H1 (cell line): ENCODE measurements around the gene ARRB1. TPM values are rescaled to one million over a fixed set of nuclear protein-coding genes. Genes with fewer than 3 reads are reported as not detected.

Source experiments
- BACH1 ChIP-seq: IDR thresholded peaks from 2 replicates; pipeline ENCODE4 v1.6.1; 2012; ENCODE audit warnings: low read length, improper control_type of control experiment
- KDM5A ChIP-seq: fragments of 200-600 bp; IDR thresholded peaks from 2 replicates; pipeline ENCODE4 v1.7.1; 2012; ENCODE audit warnings: mild to moderate bottlenecking, low read length, inconsistent platforms, mixed read lengths
- MAFK ChIP-seq: IDR thresholded peaks from 2 replicates; pipeline ENCODE4 v1.6.1; 2012; ENCODE audit warnings: low read depth, mild to moderate bottlenecking, improper control_type of control experiment, low read length
- NANOG ChIP-seq: IDR thresholded peaks from 2 replicates; pipeline ENCODE4 v1.6.1; 2011; ENCODE audit warnings: low read length, low read depth, mild to moderate bottlenecking, inconsistent platforms; ENCODE audit not compliant: insufficient read depth, poor library complexity, severe bottlenecking
- SAP30 ChIP-seq: fragments of 300-600 bp; sonication (generic); IDR thresholded peaks from 2 replicates; pipeline ENCODE4 v1.7.1; 2012; ENCODE audit warnings: low read length, moderate library complexity, mild to moderate bottlenecking, inconsistent platforms; ENCODE audit not compliant: insufficient read depth, insufficient replicate concordance
- TBP ChIP-seq: IDR thresholded peaks from 2 replicates; pipeline ENCODE4 v1.6.1; 2011; ENCODE audit warnings: low read depth, low read length, improper control_type of control experiment
- TEAD4 ChIP-seq: IDR thresholded peaks from 2 replicates; pipeline ENCODE4 v1.6.1; 2012; ENCODE audit warnings: low read depth, low read length, inconsistent platforms, mixed read lengths
- polyA plus RNA-seq, 7 experiments: library from polyadenylated mRNA; depleted of rRNA in 3 of 7; stranded (reverse) in 5 of 7; unstranded in 2 of 7; fragments of >200 nt in 5 of 7; fragments of 200-250 nt in 2 of 7; gene quantifications; 1 replicate in 5 of 7; 2 replicates in 1 of 7; 4 replicates in 1 of 7; pipeline versions ENCODE4 v1.2.1 to v1.2.3, GENCODE V29; 2011 to 2013; ENCODE audit warnings: missing spikeins in 2 of 7, mixed read lengths in 2 of 7
- total RNA-seq: library from RNA; stranded (reverse); fragmentation: NEBNext Ultra II Directional; extraction: Animal tissue kit (Norgen Biotek cat#: 25700); gene quantifications from 2 replicates; pipeline ENCODE4 v1.2.1, GENCODE V29; 2021
- TF ChIP-seq, protein P1 (sequence below): fragments of 300-600 bp; sonication (generic); IDR thresholded peaks from 2 replicates; pipeline ENCODE4 v1.7.1; 2012; ENCODE audit warnings: low read length, moderate library complexity, mild to moderate bottlenecking, inconsistent platforms; ENCODE audit not compliant: insufficient replicate concordance
- TF ChIP-seq, protein P2 (sequence below): IDR thresholded peaks from 2 replicates; pipeline ENCODE4 v1.6.1; 2012; ENCODE audit warnings: inconsistent platforms
- TF ChIP-seq, protein P3 (sequence below): IDR thresholded peaks from 2 replicates; pipeline ENCODE4 v1.6.1; 2012; ENCODE audit warnings: low read length, inconsistent platforms

The ARRB1 gene
- total and polyA plus RNA-seq, 2 of the 8 experiments (the other 6 are each of a cell fraction or from before 2014, with no cell fraction given): 9.4 to 31.8 TPM

DNA sequence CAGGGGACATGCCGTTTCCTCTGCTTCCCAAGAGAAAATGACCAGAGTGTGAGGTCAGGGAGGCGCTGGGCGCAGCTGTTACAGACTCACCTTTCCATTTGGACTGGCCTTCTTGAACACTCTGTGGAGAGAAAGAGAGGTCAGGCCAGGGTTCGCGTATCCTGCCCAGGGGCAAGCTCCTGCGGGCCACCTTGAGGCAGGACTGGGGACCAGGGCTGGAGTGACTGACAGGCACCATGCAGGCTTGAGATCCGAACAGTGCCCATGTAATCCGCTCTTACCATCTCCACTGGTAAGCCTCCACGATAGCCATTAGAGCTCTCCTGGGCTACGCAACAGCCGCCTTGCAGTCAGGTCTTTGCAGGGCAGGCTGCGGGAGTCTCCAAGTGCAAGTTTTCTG lies 61.5 kb downstream of the ARRB1 start (continued):
- TF ChIP-seq, protein P1, sequence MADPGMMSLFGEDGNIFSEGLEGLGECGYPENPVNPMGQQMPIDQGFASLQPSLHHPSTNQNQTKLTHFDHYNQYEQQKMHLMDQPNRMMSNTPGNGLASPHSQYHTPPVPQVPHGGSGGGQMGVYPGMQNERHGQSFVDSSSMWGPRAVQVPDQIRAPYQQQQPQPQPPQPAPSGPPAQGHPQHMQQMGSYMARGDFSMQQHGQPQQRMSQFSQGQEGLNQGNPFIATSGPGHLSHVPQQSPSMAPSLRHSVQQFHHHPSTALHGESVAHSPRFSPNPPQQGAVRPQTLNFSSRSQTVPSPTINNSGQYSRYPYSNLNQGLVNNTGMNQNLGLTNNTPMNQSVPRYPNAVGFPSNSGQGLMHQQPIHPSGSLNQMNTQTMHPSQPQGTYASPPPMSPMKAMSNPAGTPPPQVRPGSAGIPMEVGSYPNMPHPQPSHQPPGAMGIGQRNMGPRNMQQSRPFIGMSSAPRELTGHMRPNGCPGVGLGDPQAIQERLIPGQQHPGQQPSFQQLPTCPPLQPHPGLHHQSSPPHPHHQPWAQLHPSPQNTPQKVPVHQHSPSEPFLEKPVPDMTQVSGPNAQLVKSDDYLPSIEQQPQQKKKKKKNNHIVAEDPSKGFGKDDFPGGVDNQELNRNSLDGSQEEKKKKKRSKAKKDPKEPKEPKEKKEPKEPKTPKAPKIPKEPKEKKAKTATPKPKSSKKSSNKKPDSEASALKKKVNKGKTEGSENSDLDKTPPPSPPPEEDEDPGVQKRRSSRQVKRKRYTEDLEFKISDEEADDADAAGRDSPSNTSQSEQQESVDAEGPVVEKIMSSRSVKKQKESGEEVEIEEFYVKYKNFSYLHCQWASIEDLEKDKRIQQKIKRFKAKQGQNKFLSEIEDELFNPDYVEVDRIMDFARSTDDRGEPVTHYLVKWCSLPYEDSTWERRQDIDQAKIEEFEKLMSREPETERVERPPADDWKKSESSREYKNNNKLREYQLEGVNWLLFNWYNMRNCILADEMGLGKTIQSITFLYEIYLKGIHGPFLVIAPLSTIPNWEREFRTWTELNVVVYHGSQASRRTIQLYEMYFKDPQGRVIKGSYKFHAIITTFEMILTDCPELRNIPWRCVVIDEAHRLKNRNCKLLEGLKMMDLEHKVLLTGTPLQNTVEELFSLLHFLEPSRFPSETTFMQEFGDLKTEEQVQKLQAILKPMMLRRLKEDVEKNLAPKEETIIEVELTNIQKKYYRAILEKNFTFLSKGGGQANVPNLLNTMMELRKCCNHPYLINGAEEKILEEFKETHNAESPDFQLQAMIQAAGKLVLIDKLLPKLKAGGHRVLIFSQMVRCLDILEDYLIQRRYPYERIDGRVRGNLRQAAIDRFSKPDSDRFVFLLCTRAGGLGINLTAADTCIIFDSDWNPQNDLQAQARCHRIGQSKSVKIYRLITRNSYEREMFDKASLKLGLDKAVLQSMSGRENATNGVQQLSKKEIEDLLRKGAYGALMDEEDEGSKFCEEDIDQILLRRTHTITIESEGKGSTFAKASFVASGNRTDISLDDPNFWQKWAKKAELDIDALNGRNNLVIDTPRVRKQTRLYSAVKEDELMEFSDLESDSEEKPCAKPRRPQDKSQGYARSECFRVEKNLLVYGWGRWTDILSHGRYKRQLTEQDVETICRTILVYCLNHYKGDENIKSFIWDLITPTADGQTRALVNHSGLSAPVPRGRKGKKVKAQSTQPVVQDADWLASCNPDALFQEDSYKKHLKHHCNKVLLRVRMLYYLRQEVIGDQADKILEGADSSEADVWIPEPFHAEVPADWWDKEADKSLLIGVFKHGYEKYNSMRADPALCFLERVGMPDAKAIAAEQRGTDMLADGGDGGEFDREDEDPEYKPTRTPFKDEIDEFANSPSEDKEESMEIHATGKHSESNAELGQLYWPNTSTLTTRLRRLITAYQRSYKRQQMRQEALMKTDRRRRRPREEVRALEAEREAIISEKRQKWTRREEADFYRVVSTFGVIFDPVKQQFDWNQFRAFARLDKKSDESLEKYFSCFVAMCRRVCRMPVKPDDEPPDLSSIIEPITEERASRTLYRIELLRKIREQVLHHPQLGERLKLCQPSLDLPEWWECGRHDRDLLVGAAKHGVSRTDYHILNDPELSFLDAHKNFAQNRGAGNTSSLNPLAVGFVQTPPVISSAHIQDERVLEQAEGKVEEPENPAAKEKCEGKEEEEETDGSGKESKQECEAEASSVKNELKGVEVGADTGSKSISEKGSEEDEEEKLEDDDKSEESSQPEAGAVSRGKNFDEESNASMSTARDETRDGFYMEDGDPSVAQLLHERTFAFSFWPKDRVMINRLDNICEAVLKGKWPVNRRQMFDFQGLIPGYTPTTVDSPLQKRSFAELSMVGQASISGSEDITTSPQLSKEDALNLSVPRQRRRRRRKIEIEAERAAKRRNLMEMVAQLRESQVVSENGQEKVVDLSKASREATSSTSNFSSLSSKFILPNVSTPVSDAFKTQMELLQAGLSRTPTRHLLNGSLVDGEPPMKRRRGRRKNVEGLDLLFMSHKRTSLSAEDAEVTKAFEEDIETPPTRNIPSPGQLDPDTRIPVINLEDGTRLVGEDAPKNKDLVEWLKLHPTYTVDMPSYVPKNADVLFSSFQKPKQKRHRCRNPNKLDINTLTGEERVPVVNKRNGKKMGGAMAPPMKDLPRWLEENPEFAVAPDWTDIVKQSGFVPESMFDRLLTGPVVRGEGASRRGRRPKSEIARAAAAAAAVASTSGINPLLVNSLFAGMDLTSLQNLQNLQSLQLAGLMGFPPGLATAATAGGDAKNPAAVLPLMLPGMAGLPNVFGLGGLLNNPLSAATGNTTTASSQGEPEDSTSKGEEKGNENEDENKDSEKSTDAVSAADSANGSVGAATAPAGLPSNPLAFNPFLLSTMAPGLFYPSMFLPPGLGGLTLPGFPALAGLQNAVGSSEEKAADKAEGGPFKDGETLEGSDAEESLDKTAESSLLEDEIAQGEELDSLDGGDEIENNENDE: no peak
- TF ChIP-seq NANOG (no peak), MAFK (no peak), BACH1 (no peak), TEAD4 (no peak), TBP (no peak), SAP30 (no peak), KDM5A (no peak)
- TF ChIP-seq, protein P2, sequence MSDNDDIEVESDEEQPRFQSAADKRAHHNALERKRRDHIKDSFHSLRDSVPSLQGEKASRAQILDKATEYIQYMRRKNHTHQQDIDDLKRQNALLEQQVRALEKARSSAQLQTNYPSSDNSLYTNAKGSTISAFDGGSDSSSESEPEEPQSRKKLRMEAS: no peak
- TF ChIP-seq, protein P3, sequence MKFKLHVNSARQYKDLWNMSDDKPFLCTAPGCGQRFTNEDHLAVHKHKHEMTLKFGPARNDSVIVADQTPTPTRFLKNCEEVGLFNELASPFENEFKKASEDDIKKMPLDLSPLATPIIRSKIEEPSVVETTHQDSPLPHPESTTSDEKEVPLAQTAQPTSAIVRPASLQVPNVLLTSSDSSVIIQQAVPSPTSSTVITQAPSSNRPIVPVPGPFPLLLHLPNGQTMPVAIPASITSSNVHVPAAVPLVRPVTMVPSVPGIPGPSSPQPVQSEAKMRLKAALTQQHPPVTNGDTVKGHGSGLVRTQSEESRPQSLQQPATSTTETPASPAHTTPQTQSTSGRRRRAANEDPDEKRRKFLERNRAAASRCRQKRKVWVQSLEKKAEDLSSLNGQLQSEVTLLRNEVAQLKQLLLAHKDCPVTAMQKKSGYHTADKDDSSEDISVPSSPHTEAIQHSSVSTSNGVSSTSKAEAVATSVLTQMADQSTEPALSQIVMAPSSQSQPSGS: no peak
